GM19238 (cell line): ENCODE measurements around the gene PHC3.
A peak's percentile ranks its signal among the peaks of the same experiment; 100 is the strongest.
"Not testable (repeated sequence)": the region's sequence is repeated elsewhere in the genome, so short reads cannot be mapped to it uniquely, and the experiment has no call there.

Source experiments
- DNase-seq: peaks from one replicate; pipeline ENCODE4 v3.0.0; 2011; ENCODE audit warnings: low spot score; ENCODE audit not compliant: insufficient read length

PHC3 gene

GRCh38 chr3:170195759-170196158 is 14.2 kb upstream of the PHC3 start:
- not testable (repeated sequence) for DNase-seq

- no peak for DNase-seq
These were observed 8.1 kb upstream of the PHC3 start for GRCh38 chr3:170189398-170190256.

GRCh38 chr3:170180079-170180907 is 1.2 kb downstream of the PHC3 start:
- DNase-seq = no peak

GRCh38 chr3:170179432-170179831 is 2.1 kb downstream of the PHC3 start:
- DNase-seq = no peak

- peak; percentile 24 for DNase-seq
These were observed 2.9 kb downstream of the PHC3 start for GRCh38 chr3:170178651-170179050.

GRCh38 chr3:170171563-170171962 is 10.0 kb downstream of the PHC3 start:
- peak; percentile 21 for DNase-seq

GRCh38 chr3:170164717-170165116 is 16.8 kb downstream of the PHC3 start:
- DNase-seq = no peak

GRCh38 chr3:170163956-170164645 is 17.4 kb downstream of the PHC3 start:
- no peak for DNase-seq

GRCh38 chr3:170162630-170163029 is 18.9 kb downstream of the PHC3 start:
- DNase-seq = no peak

- DNase-seq = no peak
These were observed 19.5 kb downstream of the PHC3 start for GRCh38 chr3:170162052-170162451.

- DNase-seq = no peak
These were observed 21.6 kb downstream of the PHC3 start for GRCh38 chr3:170159933-170160332.

- DNase-seq = no peak
These were observed 22.1 kb downstream of the PHC3 start for GRCh38 chr3:170159459-170159858.

GRCh38 chr3:170155604-170156003 is 25.9 kb downstream of the PHC3 start:
- no peak for DNase-seq

- DNase-seq = no peak
These were observed 26.9 kb downstream of the PHC3 start for GRCh38 chr3:170154569-170155143.

- no peak for DNase-seq
These were observed 27.4 kb downstream of the PHC3 start for GRCh38 chr3:170154084-170154483.

- no peak for DNase-seq
These were observed 30.0 kb downstream of the PHC3 start for GRCh38 chr3:170151536-170151935.

- DNase-seq = no peak
These were observed 32.5 kb downstream of the PHC3 start for GRCh38 chr3:170149016-170149415.

GRCh38 chr3:170145278-170145677 is 36.3 kb downstream of the PHC3 start:
- no peak for DNase-seq

GRCh38 chr3:170144437-170144843 is 37.1 kb downstream of the PHC3 start:
- DNase-seq = no peak

GRCh38 chr3:170142373-170142772 is 39.2 kb downstream of the PHC3 start:
- no peak for DNase-seq

- DNase-seq = no peak
These were observed 43.5 kb downstream of the PHC3 start for GRCh38 chr3:170137986-170138385.
